Activated T-helper 2 cell treated with anti-CD3 and anti-CD28 coated beads, Interferon-gamma antibody, Interleukin-2, Interleukin-4, amounts not matched to agents 10 μg/mL and 5 μg/mL and 100 μg/mL, durations not matched to agents 14 hours and 24 hours and 36 hours (primary cell): Measurements from ENCODE around the gene CFAP90. TPM values are rescaled to one million over a fixed set of nuclear protein-coding genes. Genes with fewer than 3 reads are reported as not detected.

ENCODE experiments used
- DNase-seq: peaks from one replicate; pipeline ENCODE4 v3.0.0; 2021; ENCODE audit warnings: low spot score
- H3K27ac Mint-ChIP-seq: one replicate; pipeline ENCODE4 v1.8.0; 2021; ENCODE audit warnings: mixed read lengths
- H3K27me3 Mint-ChIP-seq: one replicate; pipeline ENCODE4 v1.8.0; 2021; ENCODE audit warnings: low read depth, mixed read lengths
- H3K36me3 Mint-ChIP-seq: one replicate; pipeline ENCODE4 v1.8.0; 2021; ENCODE audit warnings: low read depth, mixed read lengths
- H3K4me1 Mint-ChIP-seq: one replicate; pipeline ENCODE4 v1.8.0; 2021; ENCODE audit warnings: low read depth, mixed read lengths
- H3K4me3 Mint-ChIP-seq: one replicate; pipeline ENCODE4 v1.8.0; 2021; ENCODE audit warnings: low read depth, mild to moderate bottlenecking, moderate library complexity, mixed read lengths
- H3K9me3 Mint-ChIP-seq: one replicate; pipeline ENCODE4 v1.8.0; 2021; ENCODE audit warnings: mixed read lengths
- intact Hi-C: fragments of 100-400 bp; cut with micrococcal nuclease; formaldehyde crosslinking; loops from one replicate; pipeline ENCODE4 v1.15.1; 2023
- total RNA-seq: library from RNA; stranded (reverse); gene quantifications from 2 replicates; pipeline ENCODE4 v1.2.3, GENCODE V29; 2022

CFAP90 gene
- total RNA-seq, 1 donor from 2014 or later, result not detected

DNA sequence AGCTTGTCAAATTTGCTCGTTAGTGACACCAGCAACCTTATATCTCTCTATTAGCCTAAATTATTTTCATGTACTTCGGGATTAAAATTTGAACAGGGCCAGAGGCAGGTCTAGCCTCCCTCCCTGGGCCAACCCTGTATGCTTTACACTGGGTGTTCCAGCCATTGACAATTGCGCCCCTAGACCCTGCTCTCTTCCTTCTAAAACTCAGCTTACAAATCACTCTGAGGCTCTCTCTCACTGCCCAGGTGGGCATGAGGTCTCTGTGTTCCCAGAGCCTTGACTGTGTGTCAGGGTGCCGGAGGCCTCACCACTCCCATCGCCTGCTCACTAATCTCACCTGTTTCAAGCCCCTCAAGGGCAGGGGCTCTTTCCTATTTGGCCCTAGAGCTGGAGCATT, 6.4 kb upstream of the CFAP90 start:
- Mint-ChIP-seq H3K27ac (peak overlapping the region; percentile 72), H3K9me3 (peaks cover 4% of the 10 kb centered on the region), H3K36me3 (peaks cover 39% of the 10 kb centered on the region), H3K4me3 (no peak overlapping the region), H3K4me1 (peaks cover 28% of the 10 kb centered on the region), H3K27me3 (peaks cover 7% of the 10 kb centered on the region)
- DNase-seq, result no peak
- intact Hi-C loops, result loop anchor here (5.0 to 10.0 kb wide), 2 partner anchors 40 to 1093 kb away; no protein-coding TSS in a partner anchor

- Mint-ChIP-seq H3K27ac (no peak overlapping the region), H3K36me3 (peaks cover 38% of the 10 kb centered on the region), H3K4me3 (no peak overlapping the region), H3K4me1 (peaks cover 33% of the 10 kb centered on the region), H3K9me3 (peaks cover 4% of the 10 kb centered on the region), H3K27me3 (peaks cover 8% of the 10 kb centered on the region)
- peak; percentile 27 for DNase-seq
- intact Hi-C loops, result loop anchor here (5.0 to 10.0 kb wide), 2 partner anchors 40 to 1092 kb away; no protein-coding TSS in a partner anchor
Observed at GRCh38 chr5:7856855-7857254, 5.9 kb upstream of the CFAP90 start.

GRCh38 chr5:7855611-7856010, 4.7 kb upstream of the CFAP90 start:
- H3K27ac Mint-ChIP-seq, result no peak overlapping the region
- H3K4me3 Mint-ChIP-seq, result no peak overlapping the region
- intact Hi-C loops, result loop anchor here (5.0 to 10.0 kb wide), 2 partner anchors 42 to 1091 kb away; no protein-coding TSS in a partner anchor
- H3K4me1 Mint-ChIP-seq, result peaks cover 40% of the 10 kb centered on the region
- H3K27me3 Mint-ChIP-seq, result peaks cover 10% of the 10 kb centered on the region
- peaks cover 4% of the 10 kb centered on the region for H3K9me3 Mint-ChIP-seq
- H3K36me3 Mint-ChIP-seq, result peaks cover 28% of the 10 kb centered on the region
- DNase-seq, result no peak

GRCh38 chr5:7852988-7853387, 2.1 kb upstream of the CFAP90 start:
- Mint-ChIP-seq H3K27me3 (peaks cover 27% of the 10 kb centered on the region), H3K9me3 (peaks cover 4% of the 10 kb centered on the region), H3K27ac (no peak overlapping the region), H3K4me1 (peaks cover 27% of the 10 kb centered on the region), H3K4me3 (no peak overlapping the region), H3K36me3 (peaks cover 5% of the 10 kb centered on the region)
- intact Hi-C loops, result loop anchor here (10.0 kb wide), 1 partner anchor 1088 kb away; no protein-coding TSS in a partner anchor
- no peak for DNase-seq

DNA sequence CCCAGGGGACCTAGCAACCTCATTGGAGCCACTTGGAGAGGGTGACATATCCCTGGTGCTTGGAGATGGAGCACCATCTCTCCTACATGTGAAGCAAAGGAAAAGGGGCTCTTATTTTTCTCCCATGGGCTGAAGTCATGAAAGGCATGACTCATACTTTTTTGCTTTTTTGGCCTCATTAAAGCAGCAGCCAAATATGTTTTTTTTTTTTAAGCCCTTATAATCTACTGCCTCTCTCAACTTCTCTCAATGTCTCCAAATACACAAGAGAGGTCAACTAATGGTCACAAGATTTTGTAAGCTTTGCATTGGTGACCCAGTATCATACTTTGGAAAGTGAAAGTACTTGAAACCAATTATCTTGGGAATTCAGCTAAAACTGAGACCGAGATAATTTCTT, 1.6 kb upstream of the CFAP90 start:
- Mint-ChIP-seq H3K27ac (no peak overlapping the region), H3K4me1 (peaks cover 23% of the 10 kb centered on the region), H3K4me3 (peak overlapping the region; percentile 38), H3K27me3 (peaks cover 30% of the 10 kb centered on the region), H3K9me3 (peaks cover 4% of the 10 kb centered on the region), H3K36me3 (peaks cover 2% of the 10 kb centered on the region)
- no peak for DNase-seq
- intact Hi-C loops, result loop anchor here (10.0 kb wide), 1 partner anchor 1088 kb away; no protein-coding TSS in a partner anchor

GRCh38 chr5:7851617-7852289, 820 bp upstream of the CFAP90 start:
- H3K4me1 Mint-ChIP-seq, result peaks cover 18% of the 10 kb centered on the region
- no peak overlapping the region for H3K27ac Mint-ChIP-seq
- no peak for DNase-seq
- peaks cover 4% of the 10 kb centered on the region for H3K9me3 Mint-ChIP-seq
- no peak overlapping the region for H3K4me3 Mint-ChIP-seq
- peaks cover 34% of the 10 kb centered on the region for H3K27me3 Mint-ChIP-seq
- H3K36me3 Mint-ChIP-seq, result no peaks in the 10 kb centered on the region
- intact Hi-C loops, result loop anchor here (10.0 kb wide), 1 partner anchor 1087 kb away; no protein-coding TSS in a partner anchor

DNA sequence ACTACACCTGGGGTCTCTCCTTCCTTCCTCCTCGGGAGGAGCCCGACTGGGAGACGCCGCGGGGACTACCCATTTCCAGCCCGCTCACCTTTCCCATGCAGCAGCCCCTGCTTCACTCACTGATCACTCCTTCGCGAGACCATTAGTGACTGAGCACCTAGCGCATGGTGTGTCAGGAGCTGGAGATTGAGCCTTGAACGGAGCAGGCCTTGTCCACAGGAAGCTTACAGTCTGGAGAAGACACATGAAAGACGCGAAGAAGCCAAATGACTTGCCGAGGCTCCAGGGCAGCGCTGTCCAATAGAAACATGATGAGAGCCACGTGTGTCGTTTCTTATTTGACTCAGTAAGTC, 283 bp upstream of the CFAP90 start:
- Mint-ChIP-seq H3K4me3 (peak overlapping the region; percentile 47), H3K9me3 (peaks cover 4% of the 10 kb centered on the region), H3K27ac (no peak overlapping the region), H3K4me1 (peaks cover 16% of the 10 kb centered on the region), H3K36me3 (no peaks in the 10 kb centered on the region), H3K27me3 (peaks cover 39% of the 10 kb centered on the region)
- DNase-seq, result no peak
- intact Hi-C loops, result loop anchor here (10.0 kb wide), 1 partner anchor 1086 kb away; no protein-coding TSS in a partner anchor

DNA sequence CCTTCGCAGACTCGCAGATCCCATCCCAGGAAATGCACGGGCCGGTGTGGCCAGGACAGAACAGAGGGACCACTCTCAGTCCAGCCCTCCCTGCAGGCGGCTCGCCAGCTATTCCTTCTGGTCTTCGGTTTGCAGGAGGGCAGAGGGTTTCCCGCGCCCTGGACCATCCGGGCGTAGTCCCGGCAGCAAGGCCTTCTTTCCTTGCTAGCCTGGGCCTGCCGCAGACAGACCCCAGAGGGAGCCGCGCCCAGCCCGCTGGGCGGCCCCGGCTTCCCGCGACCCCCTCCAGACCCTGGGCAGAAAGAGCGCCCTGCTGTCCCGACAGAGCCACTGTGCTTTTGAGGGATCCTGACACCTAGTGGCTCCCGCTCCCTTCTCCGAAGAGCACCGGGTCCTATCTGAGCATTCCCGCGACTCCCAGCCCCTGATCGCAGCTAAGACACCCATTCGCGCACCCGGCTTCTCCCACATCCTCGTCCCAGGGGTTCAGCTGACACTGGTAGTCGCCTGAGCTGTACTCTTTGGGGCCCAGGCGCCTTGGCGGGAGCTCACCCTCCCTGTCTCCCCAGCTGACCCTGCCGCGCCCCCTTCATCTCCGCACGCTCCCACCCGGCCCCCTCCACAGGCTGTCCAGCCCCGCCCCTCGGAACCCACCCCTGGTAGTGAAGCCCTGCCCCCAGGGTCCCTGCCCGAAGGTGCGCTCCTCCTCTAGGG, 1.1 kb downstream of the CFAP90 start:
- DNase-seq, result no peak
- Mint-ChIP-seq H3K4me1 (peaks cover 16% of the 10 kb centered on the region), H3K27me3 (peaks cover 42% of the 10 kb centered on the region), H3K36me3 (no peaks in the 10 kb centered on the region), H3K4me3 (peak overlapping the region; percentile 61), H3K27ac (no peak overlapping the region), H3K9me3 (peaks cover 4% of the 10 kb centered on the region)
- intact Hi-C loops, result loop anchor here (10.0 kb wide), 1 partner anchor 1085 kb away; no protein-coding TSS in a partner anchor

GRCh38 chr5:7848296-7848695, 2.6 kb downstream of the CFAP90 start:
- no peak for DNase-seq
- Mint-ChIP-seq H3K27me3 (peaks cover 53% of the 10 kb centered on the region), H3K4me3 (no peak overlapping the region), H3K9me3 (peaks cover 3% of the 10 kb centered on the region), H3K27ac (no peak overlapping the region), H3K36me3 (no peaks in the 10 kb centered on the region), H3K4me1 (peaks cover 16% of the 10 kb centered on the region)
- intact Hi-C loops, result no loop called here

DNA sequence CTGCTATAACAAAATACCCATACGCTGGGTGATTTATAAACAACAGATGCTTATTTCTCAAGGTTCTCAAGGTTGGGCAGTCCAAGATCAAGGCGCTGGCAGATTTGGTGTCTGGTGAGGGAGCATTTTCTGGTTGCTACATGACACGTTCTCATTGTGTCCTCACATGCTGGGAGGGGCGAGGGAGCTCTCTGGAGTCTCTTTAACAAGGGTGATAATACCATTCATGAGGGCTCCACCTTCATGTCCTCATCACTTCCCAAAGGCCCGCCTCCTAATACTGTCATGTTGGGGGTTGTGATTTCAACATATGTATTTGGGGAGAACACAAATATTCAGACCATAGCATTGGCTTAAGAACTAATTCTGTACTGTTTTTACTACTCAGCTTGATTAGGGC, 4.6 kb downstream of the CFAP90 start:
- Mint-ChIP-seq H3K27ac (no peak overlapping the region), H3K27me3 (peaks cover 49% of the 10 kb centered on the region)

DNA sequence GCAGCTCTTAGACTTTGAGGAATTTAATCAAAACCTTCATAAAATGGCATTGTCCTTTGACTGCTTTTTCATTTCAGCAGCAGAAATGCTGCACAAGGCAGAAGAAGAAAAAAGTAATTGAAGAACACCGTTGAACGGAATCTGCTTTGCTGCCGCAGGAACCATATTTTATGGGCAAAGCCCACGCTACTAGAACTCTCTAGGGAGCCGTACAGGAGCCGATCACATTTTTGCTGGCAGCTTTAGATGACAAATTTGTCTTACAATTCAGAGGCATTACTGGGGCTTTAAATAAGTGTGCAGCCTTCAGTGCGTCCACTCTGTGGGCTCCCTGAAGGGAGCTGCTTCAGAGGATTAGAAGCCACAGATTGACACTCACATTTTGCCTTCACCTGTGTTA, 5.4 kb downstream of the CFAP90 start:
- no peaks in the 10 kb centered on the region for H3K36me3 Mint-ChIP-seq
- H3K4me1 Mint-ChIP-seq, result peaks cover 2% of the 10 kb centered on the region
- DNase-seq, result no peak
- no peaks in the 10 kb centered on the region for H3K9me3 Mint-ChIP-seq
- peaks cover 47% of the 10 kb centered on the region for H3K27me3 Mint-ChIP-seq
- no peak overlapping the region for H3K4me3 Mint-ChIP-seq
- no peak overlapping the region for H3K27ac Mint-ChIP-seq
- intact Hi-C loops, result no loop called here

More for the DNA sequence above, 4.6 kb downstream of the CFAP90 start:
- no peaks in the 10 kb centered on the region for H3K36me3 Mint-ChIP-seq
- no peaks in the 10 kb centered on the region for H3K9me3 Mint-ChIP-seq
- peaks cover 5% of the 10 kb centered on the region for H3K4me1 Mint-ChIP-seq
- DNase-seq, result no peak
- no peak overlapping the region for H3K4me3 Mint-ChIP-seq
- intact Hi-C loops, result no loop called here

DNA sequence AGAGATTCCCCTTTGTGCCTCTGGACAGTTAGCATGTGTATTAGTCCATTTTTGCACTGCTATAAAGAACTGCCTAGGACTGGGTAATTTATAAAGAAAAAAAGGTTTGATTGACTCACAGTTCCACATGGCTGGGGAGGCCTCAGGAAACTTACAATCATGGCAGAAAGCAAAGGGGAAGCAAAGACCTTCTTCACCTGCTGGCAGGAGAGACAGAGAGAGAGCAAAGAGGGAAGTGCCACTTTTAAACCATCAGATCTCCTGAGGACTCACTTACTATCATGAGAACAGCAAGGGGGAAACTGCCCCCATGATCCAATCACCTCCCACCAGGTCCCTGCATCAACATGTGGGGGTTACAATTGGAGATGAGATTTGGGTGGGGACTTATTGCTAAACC, 6.0 kb downstream of the CFAP90 start:
- Mint-ChIP-seq H3K27ac (no peak overlapping the region), H3K4me3 (no peak overlapping the region), H3K4me1 (peaks cover under 1% of the 10 kb centered on the region), H3K9me3 (no peaks in the 10 kb centered on the region), H3K36me3 (no peaks in the 10 kb centered on the region), H3K27me3 (peaks cover 48% of the 10 kb centered on the region)
- no peak for DNase-seq
- intact Hi-C loops, result no loop called here

DNA sequence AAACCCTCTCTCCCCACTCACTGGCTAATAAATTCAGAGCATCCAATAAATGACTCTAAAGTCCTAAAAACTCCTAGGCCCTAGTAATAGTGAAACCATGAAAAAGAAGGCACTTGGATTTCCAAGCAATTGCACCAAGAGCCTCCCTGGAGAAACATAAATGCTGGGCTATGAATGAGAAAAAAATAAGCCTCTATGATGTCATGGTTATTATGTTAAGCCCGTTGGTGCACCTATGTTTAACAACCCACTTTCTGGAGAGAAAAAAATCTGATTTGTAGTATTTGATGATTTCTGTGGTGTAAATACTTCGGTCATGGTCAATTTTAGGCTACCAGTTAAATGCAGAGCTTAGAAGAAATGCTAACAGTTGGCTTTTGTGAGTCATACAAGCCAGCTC, 8.4 kb downstream of the CFAP90 start:
- H3K4me3 Mint-ChIP-seq, result no peak overlapping the region
- H3K27ac Mint-ChIP-seq, result no peak overlapping the region
- peaks cover 30% of the 10 kb centered on the region for H3K27me3 Mint-ChIP-seq
- intact Hi-C loops, result no loop called here
- no peaks in the 10 kb centered on the region for H3K36me3 Mint-ChIP-seq
- no peaks in the 10 kb centered on the region for H3K4me1 Mint-ChIP-seq
- no peak for DNase-seq
- H3K9me3 Mint-ChIP-seq, result no peaks in the 10 kb centered on the region
